ENCODE measurements around the gene YWHAE. TPM values are rescaled to one million over a fixed set of nuclear protein-coding genes. Genes with fewer than 3 reads are reported as not detected.

The YWHAE gene
- total RNA-seq, 1 donor from 2014 or later = 2,181 TPM

DNA sequence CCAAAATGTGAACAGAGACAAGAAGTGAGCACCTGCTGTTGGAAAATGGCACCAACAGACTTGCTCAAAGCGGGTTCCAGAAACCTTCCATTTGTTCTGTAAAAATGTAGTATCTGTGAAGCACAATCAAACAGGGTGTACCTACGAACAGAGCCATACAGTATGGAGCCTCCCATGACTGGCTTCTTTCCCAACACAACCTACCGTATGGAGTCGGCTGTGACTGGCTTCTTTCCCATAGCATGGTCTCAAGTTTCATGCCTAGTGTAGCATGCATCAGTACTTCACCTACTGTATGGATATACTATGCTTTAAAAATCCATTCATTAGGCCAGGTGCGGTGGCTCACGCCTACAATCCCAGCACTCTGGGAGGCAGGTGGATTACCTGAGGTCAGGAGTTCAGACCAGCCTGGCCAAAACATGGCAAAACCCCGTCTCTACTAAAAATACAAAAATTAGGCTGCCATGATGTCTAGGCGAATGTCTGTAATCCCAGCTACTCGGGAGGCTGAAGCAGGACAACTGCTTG, 26.2 kb downstream of the YWHAE start:
- Mint-ChIP-seq H3K4me3 (no peak overlapping the region), H3K4me1 (peaks cover 29% of the 10 kb centered on the region), H3K36me3 (peaks cover 23% of the 10 kb centered on the region), H3K9me3 (no peaks in the 10 kb centered on the region), H3K27me3 (ENCODE audit: insufficient read depth, low read depth) (no peaks in the 10 kb centered on the region), H3K27ac (no peak overlapping the region)
- no peak overlapping the region for H3K9ac ChIP-seq
- peaks cover 39% of the 10 kb centered on the region for H3F3A ChIP-seq (ENCODE audit: low read depth)
- H3K4me1 ChIP-seq = no peaks in the 10 kb centered on the region
- no peak overlapping the region for H3K4me3 ChIP-seq
- H3K27ac ChIP-seq = no peak overlapping the region
- no peaks in the 10 kb centered on the region for H3K27me3 ChIP-seq
- no peaks in the 10 kb centered on the region for H3K9me3 ChIP-seq (ENCODE audit: low read depth)
- no peak overlapping the region for H3K4me2 ChIP-seq
- peaks cover 100% of the 10 kb centered on the region for H3K79me2 ChIP-seq (ENCODE audit: low read depth)
- TF ChIP-seq EZH2 (IDR thresholded peaks at IDR 0.05) = no peak
- TF ChIP-seq, protein P1, sequence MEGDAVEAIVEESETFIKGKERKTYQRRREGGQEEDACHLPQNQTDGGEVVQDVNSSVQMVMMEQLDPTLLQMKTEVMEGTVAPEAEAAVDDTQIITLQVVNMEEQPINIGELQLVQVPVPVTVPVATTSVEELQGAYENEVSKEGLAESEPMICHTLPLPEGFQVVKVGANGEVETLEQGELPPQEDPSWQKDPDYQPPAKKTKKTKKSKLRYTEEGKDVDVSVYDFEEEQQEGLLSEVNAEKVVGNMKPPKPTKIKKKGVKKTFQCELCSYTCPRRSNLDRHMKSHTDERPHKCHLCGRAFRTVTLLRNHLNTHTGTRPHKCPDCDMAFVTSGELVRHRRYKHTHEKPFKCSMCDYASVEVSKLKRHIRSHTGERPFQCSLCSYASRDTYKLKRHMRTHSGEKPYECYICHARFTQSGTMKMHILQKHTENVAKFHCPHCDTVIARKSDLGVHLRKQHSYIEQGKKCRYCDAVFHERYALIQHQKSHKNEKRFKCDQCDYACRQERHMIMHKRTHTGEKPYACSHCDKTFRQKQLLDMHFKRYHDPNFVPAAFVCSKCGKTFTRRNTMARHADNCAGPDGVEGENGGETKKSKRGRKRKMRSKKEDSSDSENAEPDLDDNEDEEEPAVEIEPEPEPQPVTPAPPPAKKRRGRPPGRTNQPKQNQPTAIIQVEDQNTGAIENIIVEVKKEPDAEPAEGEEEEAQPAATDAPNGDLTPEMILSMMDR (IDR thresholded peaks at IDR 0.05) = no peak
- TF ChIP-seq EZH2phosphoT487 (IDR thresholded peaks at IDR 0.05) = no peak
- H2AFZ ChIP-seq (replicated peaks) = no peak overlapping the region
- no peak for DNase-seq (ENCODE audit: low spot score)
- no peaks in the 10 kb centered on the region for H3K36me3 ChIP-seq
- H4K20me1 ChIP-seq (ENCODE audit: low read depth) = peaks cover 100% of the 10 kb centered on the region

DNA sequence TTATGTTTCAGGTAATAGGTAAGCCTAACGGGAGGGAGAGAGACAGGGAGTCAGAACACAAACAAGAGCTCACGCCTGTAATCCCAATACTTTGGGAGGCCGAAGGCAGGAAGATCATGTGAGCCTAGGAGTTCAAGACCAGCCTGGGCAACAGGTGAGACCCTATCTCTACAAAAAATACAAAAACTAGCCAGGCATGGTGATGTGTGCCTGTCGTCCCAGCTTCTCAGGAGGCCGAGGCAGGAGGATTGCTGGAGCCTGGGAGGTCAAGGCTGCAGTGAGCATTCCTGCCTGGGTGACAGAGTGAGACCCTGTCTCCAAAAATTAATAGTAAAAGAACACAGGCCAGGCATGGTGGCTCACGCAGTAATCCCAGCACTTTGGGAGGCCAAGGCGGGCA, 27.4 kb downstream of the YWHAE start:
- Histone ChIP-seq H3K36me3 (no peaks in the 10 kb centered on the region), H3K27ac (no peak overlapping the region), H3K4me2 (no peak overlapping the region), H3K9ac (no peak overlapping the region), H3K27me3 (no peaks in the 10 kb centered on the region), H3K79me2 (ENCODE audit: low read depth) (peaks cover 100% of the 10 kb centered on the region), H3K4me1 (no peaks in the 10 kb centered on the region), H3F3A (ENCODE audit: low read depth) (peaks cover 51% of the 10 kb centered on the region), H4K20me1 (ENCODE audit: low read depth) (peaks cover 100% of the 10 kb centered on the region), H3K9me3 (ENCODE audit: low read depth) (no peaks in the 10 kb centered on the region), H2AFZ (replicated peaks) (no peak overlapping the region), H3K4me3 (no peak overlapping the region)
- Mint-ChIP-seq H3K27me3 (ENCODE audit: insufficient read depth, low read depth) (no peaks in the 10 kb centered on the region), H3K27ac (no peak overlapping the region), H3K36me3 (peaks cover 20% of the 10 kb centered on the region), H3K4me1 (peaks cover 30% of the 10 kb centered on the region), H3K9me3 (no peaks in the 10 kb centered on the region), H3K4me3 (no peak overlapping the region)
- TF ChIP-seq EZH2phosphoT487 (IDR thresholded peaks at IDR 0.05) (no peak), EZH2 (IDR thresholded peaks at IDR 0.05) (no peak)
- TF ChIP-seq, protein P1 (IDR thresholded peaks at IDR 0.05) = no peak
- no peak for DNase-seq (ENCODE audit: low spot score)

DNA sequence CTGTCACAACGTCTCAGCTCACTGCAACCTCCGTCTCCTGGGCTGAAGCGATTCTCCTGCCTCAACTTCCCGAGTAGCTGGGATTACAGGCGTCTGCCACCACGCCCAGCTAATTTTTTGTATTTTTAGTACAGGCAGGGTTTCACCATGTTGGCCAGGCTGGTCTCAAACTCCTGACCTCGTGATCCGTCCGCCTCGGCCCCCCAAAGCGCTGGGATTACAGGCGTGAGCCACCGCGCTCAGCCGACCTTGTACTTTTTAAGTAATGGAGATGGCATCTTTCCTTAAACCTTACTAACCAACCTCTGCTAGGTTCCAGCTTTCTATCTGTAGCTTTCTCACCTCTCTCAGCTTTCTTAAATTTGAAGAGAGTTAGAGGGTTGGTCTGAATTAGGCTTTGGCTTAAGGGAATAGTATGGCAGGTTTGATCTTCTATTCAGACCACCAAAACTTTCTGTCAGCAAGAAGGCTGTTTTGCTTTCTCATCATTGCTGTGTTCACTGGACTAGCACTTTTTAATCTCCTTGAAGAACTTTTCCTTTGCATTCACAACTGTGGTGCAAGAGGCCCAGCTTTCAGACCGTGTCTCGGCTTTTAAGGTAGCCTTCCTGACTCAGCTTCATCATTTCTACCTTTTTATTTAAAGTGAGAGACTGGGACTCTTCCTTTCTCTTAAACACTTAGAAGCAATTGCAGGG, 28.0 kb downstream of the YWHAE start:
- H3K27me3 Mint-ChIP-seq (ENCODE audit: insufficient read depth, low read depth) = no peaks in the 10 kb centered on the region
- no peaks in the 10 kb centered on the region for H3K36me3 ChIP-seq
- no peak overlapping the region for H3K4me3 ChIP-seq
- H3K27me3 ChIP-seq = no peaks in the 10 kb centered on the region
- peaks cover 57% of the 10 kb centered on the region for H3F3A ChIP-seq (ENCODE audit: low read depth)
- no peak overlapping the region for H3K27ac ChIP-seq
- H2AFZ ChIP-seq (replicated peaks) = no peak overlapping the region
- H3K4me1 Mint-ChIP-seq = peaks cover 32% of the 10 kb centered on the region
- H3K4me1 ChIP-seq = no peaks in the 10 kb centered on the region
- peaks cover 100% of the 10 kb centered on the region for H3K79me2 ChIP-seq (ENCODE audit: low read depth)
- no peak overlapping the region for H3K4me3 Mint-ChIP-seq
- H4K20me1 ChIP-seq (ENCODE audit: low read depth) = peaks cover 100% of the 10 kb centered on the region
- H3K9me3 Mint-ChIP-seq = no peaks in the 10 kb centered on the region
- H3K27ac Mint-ChIP-seq = no peak overlapping the region
- no peak overlapping the region for H3K4me2 ChIP-seq
- TF ChIP-seq EZH2 (IDR thresholded peaks at IDR 0.05) = no peak
- TF ChIP-seq, protein P1 (IDR thresholded peaks at IDR 0.05) = no peak
- TF ChIP-seq EZH2phosphoT487 (IDR thresholded peaks at IDR 0.05) = no peak
- DNase-seq (ENCODE audit: low spot score) = no peak
- peaks cover 18% of the 10 kb centered on the region for H3K36me3 Mint-ChIP-seq
- H3K9me3 ChIP-seq (ENCODE audit: low read depth) = no peaks in the 10 kb centered on the region
- no peak overlapping the region for H3K9ac ChIP-seq

Data from neural progenitor cell (in vitro differentiated cells).